GM18519 (cell line): ENCODE measurements around the gene PTPRT.

ENCODE experiments used
- ATAC-seq: cut with Tn5 transposase; IDR thresholded peaks from one replicate; pipeline ENCODE4 v1.9.1; 2021; ENCODE audit warnings: mild to moderate bottlenecking, moderate library complexity; ENCODE audit not compliant: unreplicated experiment, low FRiP score

The PTPRT gene

DNA sequence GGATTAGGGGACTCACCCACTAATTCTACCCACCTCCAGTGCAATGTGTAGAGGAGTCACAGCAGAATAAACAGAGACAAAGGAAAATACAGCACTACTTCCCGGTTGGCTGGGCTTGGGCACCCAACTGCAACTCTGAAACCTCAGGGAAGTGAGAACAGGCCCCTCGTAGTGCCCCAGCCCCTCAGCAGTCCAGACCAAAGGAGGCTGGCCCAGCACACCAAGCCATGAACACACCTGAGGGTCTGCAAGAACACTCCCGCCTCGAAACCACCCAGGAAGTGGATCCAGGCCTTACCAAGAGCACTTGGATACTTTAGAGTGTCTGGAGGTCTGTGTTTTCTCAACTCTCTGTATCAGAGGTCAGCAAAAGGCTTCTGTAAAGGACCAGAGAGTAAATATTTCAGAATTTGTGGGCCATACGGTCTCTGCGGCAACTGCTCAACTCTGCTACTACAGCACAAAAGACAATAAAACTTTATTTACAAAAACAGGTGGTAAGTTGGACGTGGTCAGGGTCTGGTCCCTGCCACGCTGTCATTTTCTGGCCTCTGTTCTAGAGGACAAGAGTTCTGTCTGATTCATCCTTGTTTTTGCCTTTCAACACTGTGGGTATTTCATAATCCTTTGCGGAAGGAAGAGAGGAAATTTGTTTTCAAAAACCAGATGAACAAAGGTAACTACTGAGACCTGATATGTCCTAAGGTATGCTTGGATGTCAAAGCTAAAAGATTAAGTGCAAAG, 154.6 kb downstream of the PTPRT start:
- ATAC-seq = no peak

DNA sequence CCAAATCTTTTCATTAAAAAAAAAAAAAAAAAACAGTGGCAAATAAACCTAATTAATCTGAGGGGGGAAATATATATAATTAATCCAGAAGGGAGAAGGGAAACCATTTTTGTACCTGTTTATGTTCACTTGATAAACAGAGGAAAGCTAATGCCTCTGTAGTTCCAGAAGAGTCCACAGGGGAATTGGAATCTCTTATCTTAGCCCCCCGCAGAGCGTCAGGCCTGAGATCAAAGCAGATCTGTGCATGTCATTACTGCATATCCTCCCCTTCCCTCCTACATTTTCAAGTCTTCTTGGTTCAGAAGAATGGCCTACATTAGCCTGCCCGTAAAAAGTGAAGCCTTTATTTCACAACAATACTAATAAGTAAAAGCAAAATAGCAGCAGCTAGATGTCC, 157.2 kb downstream of the PTPRT start:
- ATAC-seq = no peak

DNA sequence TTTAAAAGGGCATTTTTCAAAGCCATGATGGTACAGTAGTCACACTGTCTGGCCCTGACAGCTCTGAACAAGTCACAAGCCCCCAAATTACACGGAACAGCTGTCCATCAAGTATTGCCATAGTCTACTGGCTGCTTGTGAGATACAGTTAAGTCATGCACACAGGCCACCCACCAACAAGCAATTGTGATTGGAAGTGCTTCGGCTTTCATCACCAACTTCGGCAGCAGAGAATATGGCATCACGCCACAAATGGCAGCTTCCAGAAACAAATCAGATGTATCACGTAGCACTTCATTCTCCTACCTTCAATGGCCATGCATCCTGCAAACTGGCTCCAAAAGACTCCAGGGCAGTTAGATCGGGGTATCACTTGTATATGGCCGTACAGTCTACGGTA, 160.5 kb downstream of the PTPRT start:
- ATAC-seq = no peak

DNA sequence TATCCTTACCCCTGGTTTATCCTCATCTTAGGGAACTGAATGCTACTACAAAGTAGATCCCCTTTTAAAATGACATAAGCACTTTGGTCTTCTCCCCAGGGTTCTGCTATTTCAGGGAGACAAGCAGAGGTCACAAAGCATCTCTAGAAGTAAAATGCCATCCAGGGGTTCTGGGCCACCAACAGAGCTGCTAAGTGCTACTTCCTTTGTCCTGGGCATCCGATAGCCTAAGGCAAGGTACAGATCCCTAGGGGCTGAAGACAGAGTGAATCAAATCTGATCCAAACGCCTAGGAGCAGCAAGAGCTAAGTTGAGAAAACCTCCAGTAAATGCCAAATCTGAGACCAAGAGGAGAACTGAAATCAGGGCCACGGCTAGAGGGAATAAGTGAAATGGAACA, 161.2 kb downstream of the PTPRT start:
- ATAC-seq = no peak

DNA sequence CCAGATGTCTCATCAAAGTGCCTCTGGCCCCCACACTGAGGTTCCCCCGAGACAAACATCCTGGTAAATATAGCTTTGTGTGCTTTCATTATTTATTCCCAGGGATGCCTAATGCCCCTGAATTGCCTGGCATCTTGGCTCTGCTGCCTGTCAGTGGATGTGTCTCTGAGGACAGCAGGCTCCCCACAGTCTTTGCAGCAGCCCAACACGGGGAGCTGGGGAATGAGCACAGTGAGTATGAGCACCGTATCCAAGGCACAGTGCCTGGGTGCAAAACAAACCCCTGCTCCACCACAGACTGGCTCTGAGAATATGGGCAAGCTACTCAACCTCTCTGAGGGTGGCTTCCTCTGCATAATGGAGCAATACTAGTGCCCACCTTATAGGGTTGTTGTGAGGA, 165.9 kb downstream of the PTPRT start:
- no peak for ATAC-seq

DNA sequence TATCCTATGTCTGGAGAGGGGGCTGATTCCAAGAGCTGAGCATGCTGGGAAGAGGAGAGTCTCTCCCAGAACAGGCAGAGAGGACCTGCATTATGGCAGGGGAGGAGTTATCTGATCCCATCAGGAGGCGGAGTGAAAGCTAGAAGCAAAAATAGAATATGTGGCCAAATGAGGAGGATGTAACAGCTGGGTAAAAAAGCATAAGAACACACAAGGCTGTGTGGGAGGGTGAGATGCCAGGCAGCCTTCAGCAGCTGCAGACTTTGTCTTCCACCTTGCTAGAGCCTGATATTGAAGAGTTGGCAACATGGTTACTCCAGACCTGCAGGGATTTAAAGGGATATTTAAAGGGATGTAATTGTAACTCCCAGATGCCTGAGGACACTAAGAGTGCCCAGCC, 167.1 kb downstream of the PTPRT start:
- ATAC-seq = no peak

DNA sequence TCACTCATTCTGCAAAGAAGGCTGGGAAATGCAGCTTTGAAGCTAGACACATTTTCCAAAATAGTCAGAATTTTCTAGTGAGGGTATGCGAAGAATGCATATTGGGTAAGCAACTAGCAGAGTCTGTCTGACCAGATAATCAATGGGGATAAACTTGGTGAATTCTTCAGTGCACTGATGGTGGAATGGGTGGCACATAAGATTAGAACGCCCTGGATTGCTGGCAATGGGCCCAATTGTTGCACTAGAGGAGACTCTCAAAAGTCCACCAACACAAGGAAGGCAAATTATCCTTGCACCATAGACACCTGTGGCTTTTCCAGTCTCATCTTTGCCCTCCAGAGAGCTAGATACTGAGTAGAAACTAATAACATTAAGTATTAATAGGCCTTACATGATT, 167.6 kb downstream of the PTPRT start:
- ATAC-seq = no peak

DNA sequence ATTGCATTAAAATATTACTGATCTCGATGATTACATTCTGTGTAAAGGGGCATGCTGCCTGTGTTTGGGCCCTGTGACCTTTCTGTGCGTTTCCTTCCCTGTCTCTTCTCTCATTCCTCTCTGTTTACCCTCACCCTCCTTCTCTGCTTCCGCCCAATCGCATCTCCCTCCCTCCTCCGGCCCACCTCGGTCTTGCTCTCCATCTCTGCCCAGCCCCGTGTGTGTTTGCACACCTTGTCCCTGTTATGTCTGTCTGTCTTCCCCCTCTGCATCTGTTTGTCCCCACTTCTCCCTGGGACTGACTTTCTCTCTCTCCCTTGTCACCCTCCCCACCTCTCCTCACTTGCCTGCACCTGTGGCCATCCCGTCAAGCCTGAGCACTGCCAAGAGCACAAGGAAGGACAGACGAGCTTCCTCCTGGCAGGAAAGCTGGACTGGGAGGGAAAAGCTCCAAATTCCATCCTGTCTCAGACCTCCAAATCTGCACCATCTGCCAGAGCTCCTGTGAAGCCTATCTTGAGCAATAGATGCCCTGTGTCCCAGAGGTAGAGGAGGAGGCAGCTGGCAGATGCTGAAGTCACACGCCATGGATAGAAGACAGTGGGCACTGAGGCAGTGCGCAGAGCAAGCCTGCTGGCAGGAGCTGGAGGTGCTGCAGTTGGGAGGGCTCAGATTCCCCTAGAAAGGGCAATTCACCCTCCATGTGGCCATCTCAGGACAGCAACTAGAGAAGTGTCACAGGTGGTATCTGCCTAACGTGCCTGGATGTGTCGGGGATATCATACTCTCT, 172.3 kb downstream of the PTPRT start:
- no peak for ATAC-seq

DNA sequence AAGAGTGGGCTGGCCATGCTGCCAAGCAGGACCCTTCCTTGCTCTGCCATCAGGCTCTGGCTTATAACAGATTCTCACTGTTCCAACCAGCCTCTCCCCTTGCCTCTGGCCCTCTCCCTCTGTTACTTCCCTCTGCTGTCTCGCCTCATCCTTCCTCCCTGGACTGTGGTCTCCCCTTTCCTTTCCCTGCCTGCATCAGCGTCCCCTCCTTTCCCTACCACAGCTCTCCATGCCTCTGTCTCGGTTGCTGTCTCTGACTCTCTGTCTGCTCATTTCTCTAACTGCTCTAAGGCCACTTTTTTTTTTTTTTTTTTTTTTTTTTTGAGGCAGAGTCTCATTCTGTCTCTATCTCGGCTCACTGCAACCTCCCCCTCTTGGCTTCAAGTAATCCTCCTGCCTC, 173.4 kb downstream of the PTPRT start:
- ATAC-seq = no peak

DNA sequence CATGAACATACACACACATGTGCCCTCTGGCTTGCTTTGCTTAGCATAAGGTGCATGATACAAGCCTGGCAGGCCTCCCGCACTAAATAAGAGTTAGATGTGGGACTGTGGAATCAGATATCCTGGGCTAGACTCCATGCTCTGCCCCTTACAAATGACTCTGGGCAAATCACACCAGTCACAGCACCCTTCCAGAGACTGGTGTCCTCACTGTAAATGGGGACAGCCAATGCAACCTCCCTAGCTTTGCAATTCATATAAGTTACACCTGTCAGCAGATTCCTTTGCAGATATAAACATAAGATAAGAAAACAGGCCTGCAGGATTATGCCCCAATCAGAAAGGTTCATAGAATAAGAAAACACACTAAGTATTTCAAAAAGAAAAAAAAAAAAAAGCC, 174.1 kb downstream of the PTPRT start:
- no peak for ATAC-seq

DNA sequence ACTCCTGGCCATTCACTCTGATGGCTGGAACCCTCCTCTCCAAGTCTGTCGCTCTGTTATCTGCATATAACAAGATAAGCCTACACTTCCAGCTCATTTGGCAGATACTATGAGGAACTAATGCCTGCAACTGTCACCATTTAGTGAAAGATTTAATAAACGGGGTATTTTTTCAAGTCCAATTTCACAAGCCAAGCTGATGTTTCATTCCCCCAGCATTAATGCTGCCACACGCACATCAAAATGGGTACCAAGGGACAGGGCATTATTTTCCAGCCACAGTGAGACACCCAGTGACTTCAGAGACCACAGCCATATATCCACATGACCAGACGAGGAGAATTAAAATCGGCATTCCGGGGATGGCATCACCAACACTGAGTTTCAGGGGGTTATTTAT, 175.5 kb downstream of the PTPRT start:
- no peak for ATAC-seq

DNA sequence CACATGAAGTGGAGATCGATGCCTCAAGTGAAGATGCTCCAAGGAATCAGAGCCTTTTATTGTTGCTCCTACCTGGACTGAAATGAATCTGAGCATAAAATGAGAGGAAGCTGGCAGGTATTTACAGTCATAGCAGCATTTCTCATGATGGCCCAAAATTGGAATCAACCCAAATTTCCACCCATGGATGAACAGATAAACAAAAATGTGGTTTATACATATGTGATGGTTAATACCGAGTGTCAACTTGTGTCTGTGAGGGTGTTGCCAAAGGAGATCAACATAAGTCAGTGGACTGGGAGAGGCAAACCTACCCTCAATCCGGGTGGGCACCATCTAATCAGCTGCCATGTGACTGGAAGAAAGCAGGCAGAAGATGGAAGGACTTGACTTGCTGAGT, 178.2 kb downstream of the PTPRT start:
- no peak for ATAC-seq

DNA sequence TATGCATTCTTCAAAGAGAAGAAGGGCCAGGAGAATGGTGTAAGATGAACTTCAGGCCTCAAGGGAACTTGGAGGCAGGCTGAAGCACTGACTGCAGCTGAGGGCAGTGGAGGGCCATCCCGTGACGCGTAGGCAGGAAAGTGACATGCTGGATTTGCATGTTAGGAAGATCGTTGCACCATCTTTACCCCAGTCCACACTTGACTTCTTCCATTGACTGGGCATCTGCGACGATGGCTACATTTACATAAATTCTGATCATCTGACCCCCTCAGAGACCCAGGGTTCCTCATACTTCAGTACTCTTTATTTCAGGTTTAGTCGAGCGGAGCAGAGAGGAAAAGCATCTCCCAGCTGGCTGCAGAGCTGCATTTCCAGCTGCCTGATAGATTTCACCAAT, 180.2 kb downstream of the PTPRT start:
- no peak for ATAC-seq

DNA sequence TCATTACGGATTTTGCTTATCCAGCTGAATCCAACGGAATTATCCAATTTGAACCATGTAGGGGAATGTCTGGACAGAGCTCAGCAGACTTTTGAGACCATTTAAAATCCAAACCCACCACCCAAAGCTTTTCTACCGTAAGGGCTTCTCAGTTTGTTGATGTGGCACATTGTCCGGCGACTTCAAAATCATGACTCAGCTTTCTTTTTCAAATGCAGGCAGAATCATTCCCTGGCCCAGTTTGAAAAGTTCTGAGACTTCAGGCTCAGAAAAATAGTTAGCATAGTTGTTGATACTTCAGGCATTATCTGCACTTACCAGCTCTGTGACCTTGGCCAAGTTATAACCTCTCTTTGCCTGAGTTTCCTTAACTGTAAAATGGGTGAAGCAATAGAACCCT, 182.2 kb downstream of the PTPRT start:
- ATAC-seq = no peak

DNA sequence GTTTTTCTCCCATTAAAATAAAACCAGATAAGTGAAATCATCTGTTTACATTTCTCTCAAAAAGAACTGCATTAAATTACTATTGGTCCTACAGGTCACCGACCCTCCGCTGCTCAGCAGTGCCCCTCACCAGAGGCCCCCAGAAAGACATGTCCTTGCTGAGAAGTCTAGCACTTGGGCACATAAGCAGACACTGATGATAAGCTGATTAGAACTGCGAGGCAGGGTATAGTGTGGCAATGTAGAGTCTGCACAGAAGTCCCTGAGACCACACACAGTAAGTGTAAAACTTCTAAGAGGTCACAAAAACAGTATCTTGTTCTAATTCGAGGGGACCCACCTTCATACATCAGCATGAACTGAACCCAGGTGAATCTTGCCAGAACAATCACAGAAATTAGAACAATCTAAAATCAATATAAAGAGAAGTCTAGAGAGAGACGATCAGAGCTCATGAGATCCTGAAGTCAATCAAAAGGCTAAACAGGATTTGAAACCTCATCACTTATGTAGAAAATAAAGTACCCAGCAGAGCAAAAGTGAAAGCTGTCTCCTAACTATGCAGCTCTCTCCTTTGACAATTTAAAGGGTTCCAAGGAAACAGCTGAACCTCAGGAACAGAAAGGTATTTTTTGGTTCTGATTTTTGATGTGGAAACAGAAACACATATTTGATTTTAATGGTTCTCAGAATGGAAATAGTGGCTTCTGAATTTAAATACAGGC, 182.9 kb downstream of the PTPRT start:
- ATAC-seq = no peak

DNA sequence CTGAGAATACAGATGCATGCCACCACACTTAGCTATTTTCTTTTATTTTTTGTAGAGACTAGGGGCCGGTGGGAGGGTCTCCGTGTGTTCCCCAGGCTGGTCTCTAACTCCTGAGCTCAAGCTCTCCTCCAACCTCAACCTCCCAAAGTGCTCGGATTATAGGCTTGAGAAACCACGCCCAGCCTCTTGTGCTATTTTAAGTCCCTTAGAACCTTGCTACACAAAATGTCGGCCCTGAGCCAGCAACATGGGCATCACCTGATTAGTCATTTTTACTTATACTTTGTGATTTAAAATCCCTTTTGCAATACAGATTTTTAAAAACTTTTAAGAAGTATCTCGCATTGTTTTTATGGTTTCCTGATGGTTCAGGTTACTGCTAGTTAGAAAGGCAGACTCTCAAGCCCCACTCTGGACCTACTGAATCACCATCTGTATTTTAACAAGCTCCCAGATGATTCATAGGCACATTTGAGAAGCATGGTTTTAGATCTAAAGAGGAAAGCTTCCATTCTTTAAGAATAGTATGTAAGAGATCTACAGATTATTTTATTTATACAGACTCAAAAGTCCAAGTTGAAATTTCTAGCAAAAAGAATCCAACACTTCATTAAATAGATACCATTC, 186.3 kb downstream of the PTPRT start:
- no peak for ATAC-seq

DNA sequence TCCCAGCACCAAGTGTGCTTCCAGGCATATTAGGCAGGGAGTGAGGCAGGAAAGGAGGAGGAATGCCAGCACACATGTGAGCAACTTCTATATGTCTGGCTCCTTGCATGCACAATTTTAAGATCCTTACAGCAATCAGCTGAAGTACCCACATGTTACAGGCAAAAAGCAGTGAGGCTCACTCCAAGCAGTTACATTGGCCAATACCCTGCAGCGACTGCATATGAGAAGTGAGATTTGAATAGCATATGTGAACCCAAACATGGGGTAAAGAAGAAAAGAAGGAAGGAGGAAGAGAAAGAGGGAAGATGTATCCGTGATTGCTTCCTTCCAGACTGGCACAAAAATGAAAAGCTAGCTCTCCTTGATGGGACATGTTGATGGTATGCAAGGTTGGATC, 193.6 kb downstream of the PTPRT start:
- ATAC-seq = no peak

DNA sequence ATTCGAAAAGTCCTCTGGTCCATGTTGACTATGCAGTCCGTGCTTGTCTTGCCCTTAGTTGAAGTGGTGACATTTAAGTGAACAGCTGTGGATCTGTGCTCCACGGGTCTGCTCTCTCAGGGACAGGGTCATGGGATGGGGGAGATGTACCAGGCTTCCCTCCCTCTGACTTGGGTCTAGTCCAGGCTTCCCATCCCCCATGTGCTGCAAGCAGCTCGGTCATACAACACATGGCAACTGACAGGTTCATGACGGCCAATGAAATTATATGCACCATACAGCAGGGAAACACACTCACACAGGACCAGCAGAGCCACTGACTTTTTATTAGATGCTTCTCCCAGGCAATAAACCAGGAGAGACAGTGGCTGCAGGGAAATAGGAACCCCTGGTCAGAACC, 201.4 kb downstream of the PTPRT start:
- no peak for ATAC-seq

DNA sequence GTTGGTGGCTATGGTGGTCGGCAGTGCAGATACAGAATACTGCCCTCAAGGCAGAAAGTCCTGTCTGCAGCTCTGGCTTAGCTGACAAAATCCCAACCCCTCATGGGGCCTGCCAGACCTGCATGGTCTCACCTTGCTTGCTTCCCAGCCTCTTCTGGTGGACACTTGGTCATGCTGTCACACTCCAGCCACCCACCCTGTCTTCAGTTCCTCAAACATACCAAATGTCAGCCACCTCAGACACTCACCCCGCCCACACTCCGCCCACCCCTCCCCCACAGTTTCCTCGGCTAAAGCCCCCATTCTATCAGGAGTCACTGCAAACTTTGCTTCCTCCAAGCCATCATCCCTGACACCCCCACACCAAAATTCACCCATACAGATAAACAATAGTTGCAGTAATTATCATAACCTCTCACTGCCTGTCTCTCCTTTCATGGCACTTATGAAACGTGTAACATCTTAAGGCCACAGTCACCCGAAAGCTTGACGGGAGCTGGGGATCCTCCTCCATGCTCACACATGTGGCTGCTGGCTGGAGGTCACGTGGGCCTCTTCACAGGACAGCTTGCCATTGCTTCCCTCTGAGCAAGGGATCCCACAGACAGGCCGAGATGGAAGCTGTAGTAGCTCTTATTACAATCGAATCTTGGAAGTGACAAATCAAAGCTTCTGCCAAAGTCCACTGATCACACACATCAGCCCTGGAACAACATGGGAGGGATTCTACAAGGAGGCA, 202.2 kb downstream of the PTPRT start:
- no peak for ATAC-seq

DNA sequence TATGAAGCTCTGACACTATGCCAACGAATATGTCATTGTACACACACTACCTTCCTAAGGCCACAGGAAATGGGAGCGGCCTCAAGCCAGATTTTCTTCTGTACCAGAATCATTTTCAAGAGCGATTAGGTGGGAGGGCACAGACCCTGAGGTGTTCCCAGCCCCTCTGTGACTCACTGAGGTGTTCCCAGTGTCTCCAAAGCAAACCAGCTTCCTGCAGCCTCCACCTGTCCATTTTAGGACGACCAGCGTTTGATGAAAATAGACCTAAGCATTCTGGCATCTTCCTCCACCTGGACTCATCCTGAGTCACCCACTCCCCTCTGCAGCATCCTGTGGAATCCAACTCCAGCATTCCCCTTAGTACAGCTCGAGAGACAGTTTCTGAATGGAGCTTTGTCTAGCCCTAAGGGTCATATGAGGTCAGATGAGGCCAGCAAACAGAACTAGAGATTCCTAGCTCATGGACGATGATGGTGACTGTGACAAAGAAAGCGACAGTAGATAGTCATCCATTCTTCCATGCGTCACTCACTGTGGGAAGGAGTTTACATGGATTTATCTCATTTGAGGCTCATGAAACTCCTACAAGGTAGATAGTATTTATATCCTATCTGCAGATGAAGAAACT, 203.4 kb downstream of the PTPRT start:
- ATAC-seq = no peak
